Gastrocnemius medialis (tissue), 4 donors: ENCODE results near the gene SSX5. TPM values are rescaled to one million over a fixed set of nuclear protein-coding genes. Genes with fewer than 3 reads are reported as not detected.

Experiments used
- total RNA-seq, 4 donors: library from RNA; depleted of rRNA; stranded (reverse); fragments of >200 nt; gene quantifications; one replicate each; pipeline versions ENCODE4 v1.1.0 to v1.2.3, GENCODE V29; 2016

The SSX5 gene
- total RNA-seq, 4 donors from 2014 or later: not detected

Other genes starting within 250 kb of the SSX5 start
- 1 to 10 TPM; 1.4 to 2.2 (median 2.0) TPM for gene ZNF182, start 192.8 kb downstream of the SSX5 start, total RNA-seq
- gene SPACA5, start 189.8 kb downstream of the SSX5 start, total RNA-seq: not detected
- under 1 TPM; 0.18 to 0.82 (median 0.59) TPM for gene ZNF630, start 125.2 kb downstream of the SSX5 start, total RNA-seq
- gene SPACA5B, start 66.2 kb downstream of the SSX5 start, total RNA-seq: not detected
- not detected for gene SSX1, start 58.6 kb upstream of the SSX5 start, total RNA-seq
- gene SSX3, start 159.9 kb upstream of the SSX5 start, total RNA-seq: not detected
- gene SSX4, start 186.7 kb upstream of the SSX5 start, total RNA-seq: not detected
- gene SSX4B, start 215.2 kb upstream of the SSX5 start, total RNA-seq: not detected